Hepatocyte (in vitro differentiated cells): ENCODE data around the gene NPEPL1. TPM values are rescaled to one million over a fixed set of nuclear protein-coding genes. Genes with fewer than 3 reads are reported as not detected.

Experiments used
- DNase-seq: peaks from one replicate; pipeline ENCODE4 v3.0.0-alpha.2; 2016; ENCODE audit warnings: low spot score
- H2AFZ ChIP-seq: fragments of 200-600 bp; sonication (generic); 2 replicates; pipeline ENCODE4 v1.6.0; 2016; ENCODE audit warnings: antibody characterized with exemption, mild to moderate bottlenecking
- H3K27ac ChIP-seq: fragments of 200-600 bp; sonication (generic); 2 replicates; pipeline ENCODE4 v1.5.1; 2016; ENCODE audit warnings: mild to moderate bottlenecking
- H3K27me3 ChIP-seq: fragments of 200-600 bp; sonication (generic); 2 replicates; pipeline ENCODE4 v1.6.1; 2016
- H3K36me3 ChIP-seq: fragments of 200-600 bp; sonication (generic); replicated peaks from 2 replicates; pipeline ENCODE4 v1.5.1; 2016; ENCODE audit warnings: low read depth; ENCODE audit not compliant: insufficient read depth
- H3K4me1 ChIP-seq: fragments of 200-600 bp; sonication (generic); 2 replicates; pipeline ENCODE4 v1.5.1; 2016; ENCODE audit warnings: mild to moderate bottlenecking, moderate library complexity; ENCODE audit not compliant: insufficient read depth
- H3K4me2 ChIP-seq: fragments of 200-600 bp; sonication (generic); 2 replicates; pipeline ENCODE4 v1.6.0; 2016
- H3K4me3 ChIP-seq: fragments of 200-600 bp; sonication (generic); 2 replicates; pipeline ENCODE4 v1.5.1; 2016; ENCODE audit warnings: mild to moderate bottlenecking
- H3K79me2 ChIP-seq: fragments of 200-600 bp; sonication (generic); 2 replicates; pipeline ENCODE4 v1.6.0; 2017; ENCODE audit warnings: mild to moderate bottlenecking
- H3K9me2 ChIP-seq: fragments of 200-600 bp; sonication (generic); replicated peaks from 2 replicates; pipeline ENCODE4 v1.6.0; 2017; ENCODE audit warnings: mild to moderate bottlenecking; ENCODE audit not compliant: insufficient read depth
- H3K9me3 ChIP-seq: fragments of 200-600 bp; sonication (generic); 2 replicates; pipeline ENCODE4 v1.5.1; 2016; ENCODE audit warnings: low read depth, mild to moderate bottlenecking
- H4K20me1 ChIP-seq: fragments of 200-600 bp; sonication (generic); 2 replicates; pipeline ENCODE4 v1.6.0; 2016; ENCODE audit warnings: mild to moderate bottlenecking; ENCODE audit not compliant: insufficient read depth, poor library complexity, severe bottlenecking
- EZH2 ChIP-seq: fragments of 200-600 bp; sonication (generic); IDR thresholded peaks from 2 replicates; pipeline ENCODE4 v1.6.1; 2016; ENCODE audit warnings: antibody characterized with exemption, mild to moderate bottlenecking, borderline replicate concordance
- EZH2phosphoT487 ChIP-seq: fragments of 200-600 bp; sonication (generic); IDR thresholded peaks from one replicate; pipeline ENCODE4 v1.6.1; 2018; ENCODE audit warnings: antibody characterized with exemption, mild to moderate bottlenecking, low read depth, moderate library complexity; ENCODE audit not compliant: unreplicated experiment, severe bottlenecking
- WGBS: methylation state at CpG from one replicate; pipeline ENCODE4 v1.1.6; 2016; ENCODE audit warnings: low lambda C conversion rate; ENCODE audit errors: missing lambda C conversion rate; 5-methylcytosine and 5-hydroxymethylcytosine counted together
- polyA plus RNA-seq: library from polyadenylated mRNA; unstranded; fragments of >200 nt; fragmentation: Nextera tagmentation; extraction: Ambion mirVana; gene quantifications from 2 replicates; pipeline ENCODE4 v1.2.1, GENCODE V29; 2016
- total RNA-seq: library from RNA; depleted of rRNA; stranded (reverse); fragments of >200 nt; gene quantifications from 2 replicates; pipeline ENCODE4 v1.2.3, GENCODE V29; 2014
- TF ChIP-seq, protein P1 (sequence below): fragments of 200-600 bp; sonication (generic); IDR thresholded peaks from 2 replicates; pipeline ENCODE4 v1.5.1; 2016; ENCODE audit warnings: antibody characterized with exemption, mild to moderate bottlenecking; ENCODE audit not compliant: poor library complexity

NPEPL1 gene
- total and polyA plus RNA-seq, 2 experiments from 2014 or later, result 15.2 to 42.3 TPM

DNA sequence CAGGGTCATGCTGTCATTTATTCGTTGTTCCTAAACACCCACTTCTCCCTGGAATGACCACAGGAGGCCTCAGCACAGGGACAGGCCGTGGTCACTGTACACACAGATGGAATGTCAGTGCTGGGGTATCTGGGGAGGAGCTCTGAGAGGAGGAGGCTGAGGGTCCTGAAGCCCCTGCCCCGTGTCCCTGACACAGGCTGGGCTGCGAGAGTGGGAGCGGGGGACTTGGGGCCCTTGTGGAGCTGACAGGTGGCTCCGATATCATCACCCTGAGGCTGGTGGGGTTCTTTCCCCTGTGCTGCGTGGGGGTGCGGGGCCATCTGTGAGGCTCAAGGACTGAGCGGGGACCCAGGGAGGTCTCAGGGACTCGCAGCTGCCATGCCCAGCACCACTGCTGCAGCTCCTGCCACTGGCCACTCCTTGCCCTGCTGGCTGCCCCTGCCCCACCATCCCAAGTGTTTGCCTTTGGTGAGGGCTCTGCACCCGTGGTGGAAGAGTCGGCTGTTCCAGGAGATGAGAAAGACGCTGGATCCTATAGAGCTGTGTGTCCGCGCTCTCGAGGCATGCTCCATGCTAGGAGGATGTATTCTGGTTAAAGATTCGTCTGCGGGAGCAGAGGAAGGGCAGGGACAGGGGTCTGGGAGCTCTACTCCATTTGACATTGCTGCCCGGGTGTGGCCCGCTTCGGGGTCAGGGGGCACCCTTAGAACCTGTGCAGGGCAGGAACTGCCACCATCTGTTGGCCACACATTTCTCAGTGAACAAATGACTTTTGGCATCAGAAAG lies 18.9 kb downstream of the NPEPL1 start:
- Histone ChIP-seq H3K4me3 (no peak overlapping the region), H3K9me2 (no peaks in the 10 kb centered on the region), H2AFZ (no peak overlapping the region), H3K4me1 (no peaks in the 10 kb centered on the region), H3K27ac (no peak overlapping the region), H3K27me3 (no peaks in the 10 kb centered on the region), H3K4me2 (no peak overlapping the region), H3K9me3 (no peaks in the 10 kb centered on the region), H3K79me2 (no peaks in the 10 kb centered on the region), H3K36me3 (no peaks in the 10 kb centered on the region), H4K20me1 (no peaks in the 10 kb centered on the region)
- DNase-seq, result peak; percentile 2
- 92% methylated on average over 21 of the region's 21 CpGs for WGBS
- TF ChIP-seq EZH2phosphoT487 (no peak), EZH2 (no peak)
- TF ChIP-seq, protein P1, sequence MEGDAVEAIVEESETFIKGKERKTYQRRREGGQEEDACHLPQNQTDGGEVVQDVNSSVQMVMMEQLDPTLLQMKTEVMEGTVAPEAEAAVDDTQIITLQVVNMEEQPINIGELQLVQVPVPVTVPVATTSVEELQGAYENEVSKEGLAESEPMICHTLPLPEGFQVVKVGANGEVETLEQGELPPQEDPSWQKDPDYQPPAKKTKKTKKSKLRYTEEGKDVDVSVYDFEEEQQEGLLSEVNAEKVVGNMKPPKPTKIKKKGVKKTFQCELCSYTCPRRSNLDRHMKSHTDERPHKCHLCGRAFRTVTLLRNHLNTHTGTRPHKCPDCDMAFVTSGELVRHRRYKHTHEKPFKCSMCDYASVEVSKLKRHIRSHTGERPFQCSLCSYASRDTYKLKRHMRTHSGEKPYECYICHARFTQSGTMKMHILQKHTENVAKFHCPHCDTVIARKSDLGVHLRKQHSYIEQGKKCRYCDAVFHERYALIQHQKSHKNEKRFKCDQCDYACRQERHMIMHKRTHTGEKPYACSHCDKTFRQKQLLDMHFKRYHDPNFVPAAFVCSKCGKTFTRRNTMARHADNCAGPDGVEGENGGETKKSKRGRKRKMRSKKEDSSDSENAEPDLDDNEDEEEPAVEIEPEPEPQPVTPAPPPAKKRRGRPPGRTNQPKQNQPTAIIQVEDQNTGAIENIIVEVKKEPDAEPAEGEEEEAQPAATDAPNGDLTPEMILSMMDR, result no peak

DNA sequence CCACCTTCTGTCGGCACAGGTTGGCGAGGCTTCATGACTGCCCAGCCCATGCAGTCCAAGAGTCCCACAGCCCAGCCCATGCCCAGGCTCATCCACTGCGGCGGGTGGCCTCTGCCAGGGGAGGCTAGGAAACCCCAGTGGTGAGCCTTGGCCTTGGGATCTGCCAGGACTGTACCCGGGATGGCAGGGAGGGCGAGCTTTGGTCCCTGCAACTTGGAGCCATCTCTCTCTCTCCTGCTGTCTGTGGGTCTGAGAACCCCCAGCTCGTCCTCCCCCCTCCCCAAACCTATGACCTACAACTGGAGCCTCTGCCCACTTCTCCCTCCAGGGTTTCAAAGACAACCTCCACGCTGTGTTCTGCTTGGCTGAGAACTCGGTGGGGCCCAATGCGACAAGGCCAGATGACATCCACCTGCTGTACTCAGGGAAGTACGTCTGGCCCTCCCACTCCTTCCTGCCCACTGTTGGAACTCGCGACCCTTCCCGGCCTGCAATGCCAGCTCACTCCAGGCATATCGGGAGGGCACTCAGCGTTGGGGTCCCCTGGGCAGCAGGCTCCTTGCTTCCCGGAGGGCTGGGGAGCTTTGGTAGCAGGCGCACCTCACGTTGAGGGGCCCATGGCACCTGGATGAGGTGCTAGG lies 19.7 kb downstream of the NPEPL1 start:
- no peak overlapping the region for H2AFZ ChIP-seq
- H3K4me2 ChIP-seq, result no peak overlapping the region
- 92% methylated on average over 19 of the region's 19 CpGs for WGBS
- no peaks in the 10 kb centered on the region for H3K4me1 ChIP-seq
- no peak overlapping the region for H3K27ac ChIP-seq
- DNase-seq, result peak; percentile 4
- no peaks in the 10 kb centered on the region for H3K79me2 ChIP-seq
- no peaks in the 10 kb centered on the region for H3K27me3 ChIP-seq
- H4K20me1 ChIP-seq, result no peaks in the 10 kb centered on the region
- no peaks in the 10 kb centered on the region for H3K36me3 ChIP-seq
- no peaks in the 10 kb centered on the region for H3K9me2 ChIP-seq
- no peak overlapping the region for H3K4me3 ChIP-seq
- TF ChIP-seq EZH2 (no peak), EZH2phosphoT487 (no peak)
- TF ChIP-seq, protein P1, result no peak
- no peaks in the 10 kb centered on the region for H3K9me3 ChIP-seq

DNA sequence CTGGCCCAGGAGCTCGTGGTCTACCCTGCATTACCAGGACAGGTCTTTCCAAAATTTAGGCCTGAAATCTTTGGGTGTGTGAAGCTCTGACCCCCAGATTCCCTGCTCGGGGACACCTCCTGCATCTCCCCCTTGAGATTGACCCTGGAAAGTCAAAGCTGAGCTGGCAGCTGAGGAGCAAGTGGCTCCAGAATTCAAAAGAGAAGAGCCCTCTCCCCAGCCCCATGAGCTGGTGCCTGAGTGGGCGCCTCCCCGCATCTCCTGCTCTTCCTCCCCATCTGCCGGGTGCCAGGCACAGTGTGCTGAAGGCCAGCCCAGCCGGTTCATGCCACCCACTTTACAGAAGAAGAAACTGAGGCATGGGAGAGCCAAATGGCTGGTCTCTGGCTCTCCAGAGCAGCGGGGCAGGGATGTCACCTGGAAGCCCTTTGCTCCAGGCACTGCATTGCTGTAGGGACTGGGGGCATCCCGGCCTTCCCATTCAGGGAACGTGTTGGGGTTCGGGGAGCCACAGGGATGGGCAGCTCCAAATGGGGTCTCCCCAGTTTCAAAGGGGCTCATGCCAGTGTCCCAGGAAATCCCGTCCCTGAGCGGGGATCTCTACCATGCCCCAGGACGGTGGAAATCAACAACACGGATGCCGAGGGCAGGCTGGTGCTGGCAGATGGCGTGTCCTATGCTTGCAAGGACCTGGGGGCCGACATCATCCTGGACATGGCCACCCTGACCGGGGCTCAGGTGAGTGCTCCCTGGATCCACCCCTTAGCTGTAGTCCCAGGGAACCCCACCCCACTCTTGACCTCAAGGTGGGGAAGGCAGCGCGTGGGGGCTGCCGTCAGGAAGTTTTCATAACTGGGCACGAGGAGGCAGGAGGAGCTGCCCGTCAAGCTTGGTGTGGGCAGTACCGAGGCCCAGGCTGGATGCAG lies 20.5 kb downstream of the NPEPL1 start:
- no peaks in the 10 kb centered on the region for H3K79me2 ChIP-seq
- H2AFZ ChIP-seq, result no peak overlapping the region
- H3K9me3 ChIP-seq, result no peaks in the 10 kb centered on the region
- no peak overlapping the region for H3K4me2 ChIP-seq
- TF ChIP-seq EZH2, result no peak
- TF ChIP-seq, protein P1, result no peak
- no peak for TF ChIP-seq EZH2phosphoT487
- WGBS, result 95% methylated on average over 24 of the region's 24 CpGs
- H3K4me1 ChIP-seq, result no peaks in the 10 kb centered on the region
- no peaks in the 10 kb centered on the region for H3K36me3 ChIP-seq
- DNase-seq, result peak; percentile 2
- H3K4me3 ChIP-seq, result no peak overlapping the region
- H3K27ac ChIP-seq, result no peak overlapping the region
- H3K27me3 ChIP-seq, result no peaks in the 10 kb centered on the region
- no peaks in the 10 kb centered on the region for H4K20me1 ChIP-seq
- H3K9me2 ChIP-seq, result no peaks in the 10 kb centered on the region
